Activated T-helper 1 cell treated with anti-CD3 and anti-CD28 coated beads, Interleukin-12 subunit alpha, Interleukin-12 subunit beta, Interleukin-2, Interleukin-4 antibody, amounts not matched to agents 30 ng/mL and 10 ng/mL and 1 ng/mL, durations not matched to agents 14 hours and 24 hours and 36 hours (primary cell): ENCODE measurements around the gene CAPN5. TPM values are rescaled to one million over a fixed set of nuclear protein-coding genes. Genes with fewer than 3 reads are reported as not detected.

Experiments used
- DNase-seq: peaks from one replicate; pipeline ENCODE4 v3.0.0; 2021; ENCODE audit warnings: low spot score
- H3K27ac Mint-ChIP-seq: one replicate; pipeline ENCODE4 v1.8.0; 2021; ENCODE audit warnings: mild to moderate bottlenecking, mixed read lengths
- H3K27me3 Mint-ChIP-seq: one replicate; pipeline ENCODE4 v1.8.0; 2022; ENCODE audit warnings: mild to moderate bottlenecking, moderate library complexity, mixed read lengths; ENCODE audit not compliant: insufficient read depth
- H3K36me3 Mint-ChIP-seq: one replicate; pipeline ENCODE4 v1.8.0; 2021; ENCODE audit warnings: low read depth, mixed read lengths
- H3K4me1 Mint-ChIP-seq: one replicate; pipeline ENCODE4 v1.8.0; 2021; ENCODE audit warnings: low read depth, mixed read lengths
- H3K4me3 Mint-ChIP-seq: one replicate; pipeline ENCODE4 v1.8.0; 2021; ENCODE audit warnings: mild to moderate bottlenecking, moderate library complexity, mixed read lengths
- H3K9me3 Mint-ChIP-seq: one replicate; pipeline ENCODE4 v1.8.0; 2021; ENCODE audit warnings: mixed read lengths
- intact Hi-C: fragments of 100-400 bp; cut with micrococcal nuclease; formaldehyde crosslinking; loops from one replicate; pipeline ENCODE4 v1.15.1; 2024
- total RNA-seq: library from RNA; stranded (reverse); gene quantifications from 2 replicates; pipeline ENCODE4 v1.2.3, GENCODE V29; 2022

The CAPN5 gene
- total RNA-seq, 1 donor from 2014 or later: 0.10 TPM

DNA sequence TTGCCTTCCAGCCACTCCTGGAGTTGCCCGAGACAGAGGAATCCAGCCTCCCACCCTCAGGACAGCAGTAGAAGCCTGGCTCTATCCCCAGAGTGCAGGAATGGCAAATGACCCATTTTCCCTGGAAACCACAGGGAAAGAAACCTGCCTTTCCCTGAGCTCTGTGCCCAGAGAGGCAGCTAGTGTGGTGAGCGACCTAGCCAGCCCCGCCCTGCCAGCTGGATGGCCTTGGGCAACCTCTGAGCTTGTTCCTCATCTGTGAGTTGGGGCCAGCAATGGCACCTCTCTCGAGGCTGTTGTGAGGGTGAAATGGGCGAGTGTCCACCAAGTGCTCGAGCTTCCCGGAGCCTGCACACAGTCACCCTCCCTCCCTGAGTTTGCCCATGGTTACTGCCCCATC lies 39.5 kb downstream of the CAPN5 start:
- intact Hi-C loops: no loop called here
- no peaks in the 10 kb centered on the region for H3K4me1 Mint-ChIP-seq

DNA sequence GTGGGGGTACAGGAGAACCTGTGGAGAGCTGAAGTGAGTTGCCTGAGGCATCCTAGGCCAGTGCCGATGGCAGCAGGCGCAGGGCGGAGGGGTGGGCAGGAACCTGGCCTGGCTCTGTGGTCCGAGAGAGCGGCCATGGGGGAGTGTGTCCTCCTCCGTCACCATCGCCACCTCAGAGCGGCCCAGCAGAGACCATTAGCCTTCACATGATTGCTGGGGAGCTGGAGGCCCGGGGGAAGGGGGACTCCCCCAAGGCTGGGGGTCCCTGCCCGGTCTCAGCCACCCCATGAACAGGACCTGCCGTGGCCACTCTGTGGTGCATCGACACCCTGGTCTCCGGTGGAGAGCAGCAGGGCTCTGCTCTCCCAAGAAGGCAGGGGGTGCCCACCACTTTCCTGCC lies 40.0 kb downstream of the CAPN5 start:
- H3K36me3 Mint-ChIP-seq: no peaks in the 10 kb centered on the region
- no peaks in the 10 kb centered on the region for H3K4me1 Mint-ChIP-seq
- intact Hi-C loops: no loop called here
- H3K9me3 Mint-ChIP-seq: no peaks in the 10 kb centered on the region
- no peak overlapping the region for H3K4me3 Mint-ChIP-seq
- no peaks in the 10 kb centered on the region for H3K27me3 Mint-ChIP-seq
- no peak for DNase-seq
- no peak overlapping the region for H3K27ac Mint-ChIP-seq

More for the DNA sequence above, 39.5 kb downstream of the CAPN5 start:
- H3K9me3 Mint-ChIP-seq: no peaks in the 10 kb centered on the region
- no peak for DNase-seq
- no peaks in the 10 kb centered on the region for H3K36me3 Mint-ChIP-seq
- no peak overlapping the region for H3K4me3 Mint-ChIP-seq
- H3K27ac Mint-ChIP-seq: no peak overlapping the region
- no peaks in the 10 kb centered on the region for H3K27me3 Mint-ChIP-seq

DNA sequence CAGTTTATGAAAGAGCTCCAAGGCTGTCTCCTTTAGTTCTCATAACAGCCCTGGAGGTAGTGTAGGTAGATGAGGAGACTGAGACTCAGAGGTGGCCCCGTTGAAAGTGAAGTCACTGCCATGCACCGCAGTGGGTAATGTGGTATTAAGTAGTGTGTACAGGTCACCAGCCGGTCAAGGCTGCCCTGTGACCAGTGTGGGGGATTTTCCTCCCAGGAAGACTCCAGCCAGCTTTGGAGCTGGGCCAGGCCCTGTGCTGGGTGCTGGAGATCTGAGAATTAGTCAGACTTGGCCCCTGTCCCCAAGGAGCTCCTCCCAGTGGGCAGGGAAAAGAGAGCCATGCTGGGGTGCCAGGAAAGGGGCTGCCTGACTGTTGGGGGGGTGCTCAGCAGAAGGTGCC lies 41.2 kb downstream of the CAPN5 start:
- Mint-ChIP-seq H3K36me3 (no peaks in the 10 kb centered on the region), H3K4me3 (no peak overlapping the region), H3K27me3 (no peaks in the 10 kb centered on the region), H3K27ac (no peak overlapping the region), H3K9me3 (no peaks in the 10 kb centered on the region), H3K4me1 (no peaks in the 10 kb centered on the region)
- intact Hi-C loops: no loop called here
- DNase-seq: no peak

DNA sequence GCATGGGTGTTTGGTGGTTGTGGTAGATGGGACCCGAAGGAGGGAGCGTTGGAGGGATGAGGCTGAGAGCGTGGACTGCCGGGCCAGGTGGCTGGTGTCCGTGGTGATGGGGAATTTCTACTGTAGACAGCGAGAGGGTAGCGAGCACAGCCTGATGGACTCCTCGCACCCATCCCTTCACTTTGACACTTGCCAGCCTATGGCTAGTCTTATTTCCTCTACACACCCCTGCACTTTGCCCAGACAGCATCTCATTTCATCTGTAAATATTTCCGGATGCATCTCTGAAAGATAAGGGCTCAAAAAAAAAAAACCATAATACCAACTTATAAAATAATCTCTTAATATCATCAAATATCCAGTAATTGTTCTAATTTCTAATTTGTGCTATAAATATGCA lies 41.7 kb downstream of the CAPN5 start:
- Mint-ChIP-seq H3K27ac (no peak overlapping the region), H3K4me3 (no peak overlapping the region), H3K36me3 (no peaks in the 10 kb centered on the region), H3K27me3 (no peaks in the 10 kb centered on the region), H3K4me1 (peaks cover 3% of the 10 kb centered on the region), H3K9me3 (no peaks in the 10 kb centered on the region)
- intact Hi-C loops: no loop called here
- DNase-seq: no peak

DNA sequence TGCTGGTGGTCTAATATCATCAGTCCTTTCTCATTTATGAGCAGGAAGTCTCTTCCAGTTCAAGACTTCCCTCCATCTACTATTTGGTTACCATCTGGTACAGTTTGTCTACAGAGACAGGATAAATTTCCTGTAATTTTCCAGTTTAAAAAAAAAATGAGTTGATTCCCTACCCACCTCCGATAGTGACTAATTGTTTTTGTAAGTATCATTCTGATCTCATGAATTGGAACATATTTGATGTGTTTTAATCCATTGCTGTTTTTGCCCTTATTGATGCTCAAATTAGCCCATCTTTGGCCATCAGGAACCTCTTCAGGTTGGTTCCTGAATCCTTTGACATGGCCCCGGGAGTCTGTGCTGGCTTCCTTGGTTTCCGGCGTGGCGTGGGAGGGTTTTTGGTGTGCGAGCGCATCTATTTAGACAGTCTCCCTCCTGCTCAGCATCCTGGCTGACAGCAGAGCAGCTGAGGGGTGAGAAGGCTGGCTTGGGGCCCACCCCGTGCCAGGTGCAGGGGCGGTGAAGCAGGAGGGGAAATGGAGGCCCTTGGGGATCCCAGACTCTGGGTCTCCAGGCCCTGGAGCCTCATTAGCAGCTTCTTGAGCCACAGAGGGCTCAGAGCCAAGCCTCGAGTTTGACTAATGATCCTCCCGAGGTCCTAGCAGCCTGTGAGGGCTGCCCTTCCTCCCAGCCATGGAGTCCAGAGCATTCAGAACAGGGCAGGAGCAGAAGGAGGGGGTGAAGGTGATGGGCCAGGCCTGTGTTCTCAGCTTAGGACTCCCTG lies 42.7 kb downstream of the CAPN5 start:
- DNase-seq: no peak
- H3K36me3 Mint-ChIP-seq: no peaks in the 10 kb centered on the region
- H3K9me3 Mint-ChIP-seq: no peaks in the 10 kb centered on the region
- peaks cover 5% of the 10 kb centered on the region for H3K4me1 Mint-ChIP-seq
- intact Hi-C loops: no loop called here
- H3K27me3 Mint-ChIP-seq: no peaks in the 10 kb centered on the region
- H3K27ac Mint-ChIP-seq: no peak overlapping the region
- no peak overlapping the region for H3K4me3 Mint-ChIP-seq

DNA sequence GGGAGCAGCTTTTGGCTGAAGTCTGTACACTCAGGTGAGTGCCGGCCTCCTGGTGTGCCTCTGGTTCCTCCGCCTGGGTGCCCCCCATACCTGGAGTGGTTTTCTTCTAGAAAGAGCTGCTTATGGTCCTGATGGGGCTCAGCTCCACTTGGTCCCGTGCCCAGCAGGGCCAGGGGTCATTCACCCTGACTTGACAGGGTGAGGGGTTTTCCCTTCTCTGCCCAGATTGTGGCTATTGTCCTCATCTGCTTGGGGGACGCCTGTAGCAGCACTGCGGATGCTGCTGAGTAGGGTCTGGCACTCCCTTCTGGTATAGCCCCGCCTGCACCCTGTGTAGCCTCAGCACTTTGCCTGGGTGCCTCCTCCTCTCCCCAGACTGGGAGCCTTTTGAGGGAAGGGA lies 44.1 kb downstream of the CAPN5 start:
- H3K36me3 Mint-ChIP-seq: no peaks in the 10 kb centered on the region
- H3K4me1 Mint-ChIP-seq: peaks cover 5% of the 10 kb centered on the region
- no peaks in the 10 kb centered on the region for H3K27me3 Mint-ChIP-seq
- no peak overlapping the region for H3K4me3 Mint-ChIP-seq
- H3K27ac Mint-ChIP-seq: no peak overlapping the region
- DNase-seq: no peak
- intact Hi-C loops: no loop called here
- no peaks in the 10 kb centered on the region for H3K9me3 Mint-ChIP-seq

DNA sequence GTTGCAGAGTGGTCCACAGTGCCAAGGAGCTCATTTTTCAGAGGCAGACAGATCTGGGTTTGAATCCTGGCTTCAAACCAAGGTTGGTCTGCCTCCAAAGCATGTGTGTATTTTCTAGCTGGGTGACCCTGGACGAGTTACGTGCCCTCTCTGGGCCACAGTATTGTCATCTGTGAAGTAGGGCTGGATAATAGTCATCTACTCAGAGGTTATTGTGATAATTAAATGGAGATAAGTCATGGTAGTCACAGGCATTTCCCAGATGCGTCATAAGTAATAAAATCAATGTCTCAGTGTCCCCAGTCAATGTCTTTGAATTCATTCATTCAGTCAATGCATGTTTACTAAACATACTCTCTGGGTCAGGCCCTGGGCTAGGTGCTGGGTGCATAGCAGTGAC lies 44.5 kb downstream of the CAPN5 start:
- Mint-ChIP-seq H3K36me3 (no peaks in the 10 kb centered on the region), H3K27me3 (no peaks in the 10 kb centered on the region), H3K9me3 (no peaks in the 10 kb centered on the region), H3K27ac (no peak overlapping the region), H3K4me3 (no peak overlapping the region), H3K4me1 (peaks cover 5% of the 10 kb centered on the region)
- intact Hi-C loops: no loop called here
- no peak for DNase-seq

DNA sequence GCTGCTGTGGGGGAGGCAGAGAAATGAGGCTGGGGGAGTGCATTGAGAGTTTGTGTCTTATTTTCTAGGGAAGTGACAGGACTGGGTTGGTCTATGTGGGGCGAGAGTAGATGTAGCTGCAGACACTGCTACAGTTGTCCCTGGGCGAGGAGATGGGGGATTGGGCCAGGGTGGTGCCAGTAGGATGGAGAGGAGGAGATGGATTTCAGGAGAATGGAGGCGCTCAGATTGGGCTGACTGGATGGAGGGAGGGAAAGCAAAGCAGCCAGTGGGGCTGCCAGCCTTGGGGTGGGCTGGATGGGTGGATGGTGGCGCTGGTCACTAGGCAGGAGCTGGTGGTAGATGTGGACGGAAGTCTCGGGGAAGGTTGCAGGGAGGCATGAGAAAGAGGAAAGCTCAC lies 45.2 kb downstream of the CAPN5 start:
- Mint-ChIP-seq H3K27ac (no peak overlapping the region), H3K4me1 (peaks cover 5% of the 10 kb centered on the region), H3K4me3 (no peak overlapping the region), H3K27me3 (no peaks in the 10 kb centered on the region), H3K9me3 (no peaks in the 10 kb centered on the region), H3K36me3 (no peaks in the 10 kb centered on the region)
- DNase-seq: no peak
- intact Hi-C loops: no loop called here

DNA sequence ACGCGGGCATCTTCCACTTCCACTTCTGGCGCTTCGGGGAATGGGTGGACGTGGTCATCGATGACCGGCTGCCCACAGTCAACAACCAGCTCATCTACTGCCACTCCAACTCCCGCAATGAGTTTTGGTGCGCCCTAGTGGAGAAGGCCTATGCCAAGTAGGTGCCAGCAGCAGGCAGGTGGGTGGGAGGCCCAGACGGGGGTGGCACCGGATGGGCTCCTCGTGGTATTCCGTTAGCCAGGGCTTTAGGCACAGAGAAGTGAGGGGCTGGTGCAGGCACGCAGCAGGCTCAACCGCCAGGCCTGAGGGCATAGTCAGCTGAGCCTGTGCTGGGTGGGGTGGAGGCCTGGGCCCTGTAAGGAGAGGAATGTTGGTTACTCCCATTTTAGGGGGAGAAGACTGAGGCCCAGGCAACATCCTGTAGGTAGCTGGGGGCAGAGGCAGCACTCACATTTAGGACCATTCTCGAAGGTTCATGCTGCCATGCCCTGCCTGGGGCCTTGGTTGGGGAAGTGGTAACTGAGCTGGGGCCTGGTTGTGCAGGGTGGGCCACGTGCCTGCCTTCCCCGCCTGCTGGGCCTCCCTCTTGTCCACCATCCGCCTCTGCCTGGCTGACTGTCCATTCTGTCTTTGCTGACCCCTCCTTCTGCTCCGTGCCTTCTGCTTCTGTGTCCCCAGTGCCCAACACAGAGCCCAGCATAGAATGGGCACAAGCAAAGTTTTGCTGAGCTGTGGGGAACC lies 46.0 kb downstream of the CAPN5 start:
- Mint-ChIP-seq H3K4me3 (no peak overlapping the region), H3K36me3 (no peaks in the 10 kb centered on the region), H3K4me1 (peaks cover 5% of the 10 kb centered on the region), H3K27me3 (no peaks in the 10 kb centered on the region), H3K9me3 (no peaks in the 10 kb centered on the region), H3K27ac (no peak overlapping the region)
- DNase-seq: no peak
- intact Hi-C loops: loop anchor here (1.0 kb wide), 1 partner anchor 66 kb away; no protein-coding TSS in a partner anchor

DNA sequence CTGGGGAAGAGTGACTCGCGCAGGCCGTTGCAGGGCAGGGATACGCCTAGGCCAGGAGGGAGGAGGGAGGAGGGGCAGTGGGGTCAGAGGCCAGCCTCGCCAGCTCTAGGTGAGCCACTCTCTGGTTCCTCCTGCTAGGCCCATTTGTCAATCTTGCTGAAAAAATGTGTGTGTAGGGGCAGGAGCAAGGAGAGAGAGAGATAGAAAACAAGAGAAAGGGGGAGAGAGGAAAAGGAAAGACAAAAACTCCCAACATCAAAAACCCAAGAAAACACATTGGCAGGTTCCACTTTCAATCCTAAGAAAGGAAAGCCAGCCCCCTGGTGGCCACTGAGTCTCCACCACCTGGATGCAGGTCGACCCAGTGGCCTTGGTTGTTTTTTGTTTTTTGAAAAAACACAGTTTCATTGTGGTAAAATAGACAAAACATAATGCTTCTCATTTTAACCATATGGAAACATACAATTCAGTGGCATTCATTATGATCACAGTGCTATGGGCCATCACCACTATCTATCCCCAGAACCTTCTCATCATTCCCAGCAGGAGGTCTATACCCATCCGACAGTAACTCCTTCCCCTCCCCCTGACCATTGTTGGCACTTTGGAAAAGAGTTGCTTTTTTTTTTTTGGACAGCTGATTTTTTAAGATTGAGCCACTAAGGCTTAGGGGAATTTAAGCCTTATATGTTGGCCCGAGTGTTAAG lies 46.8 kb downstream of the CAPN5 start:
- intact Hi-C loops: loop anchor here (1.0 kb wide), 1 partner anchor 66 kb away; no protein-coding TSS in a partner anchor
- Mint-ChIP-seq H3K4me3 (no peak overlapping the region), H3K9me3 (no peaks in the 10 kb centered on the region), H3K4me1 (peaks cover 5% of the 10 kb centered on the region), H3K27ac (no peak overlapping the region), H3K36me3 (no peaks in the 10 kb centered on the region), H3K27me3 (no peaks in the 10 kb centered on the region)
- DNase-seq: no peak

DNA sequence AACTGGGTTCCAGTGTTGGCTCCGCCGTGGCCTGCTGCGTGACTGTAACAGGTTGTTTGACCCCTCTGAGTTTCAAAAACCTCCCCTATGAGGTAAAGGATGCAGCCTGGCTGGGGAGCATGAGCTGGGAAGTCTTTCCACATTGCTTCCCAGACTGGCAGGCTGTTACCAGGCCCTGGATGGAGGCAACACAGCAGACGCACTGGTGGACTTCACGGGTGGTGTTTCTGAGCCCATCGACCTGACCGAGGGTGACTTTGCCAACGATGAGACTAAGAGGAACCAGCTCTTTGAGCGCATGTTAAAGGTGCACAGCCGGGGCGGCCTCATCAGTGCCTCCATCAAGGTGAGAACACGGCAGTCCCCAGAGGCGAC lies 47.3 kb downstream of the CAPN5 start:
- Mint-ChIP-seq H3K27me3 (no peaks in the 10 kb centered on the region), H3K4me3 (no peak overlapping the region), H3K36me3 (no peaks in the 10 kb centered on the region), H3K4me1 (peaks cover 5% of the 10 kb centered on the region), H3K27ac (no peak overlapping the region), H3K9me3 (no peaks in the 10 kb centered on the region)
- intact Hi-C loops: no loop called here
- DNase-seq: no peak

DNA sequence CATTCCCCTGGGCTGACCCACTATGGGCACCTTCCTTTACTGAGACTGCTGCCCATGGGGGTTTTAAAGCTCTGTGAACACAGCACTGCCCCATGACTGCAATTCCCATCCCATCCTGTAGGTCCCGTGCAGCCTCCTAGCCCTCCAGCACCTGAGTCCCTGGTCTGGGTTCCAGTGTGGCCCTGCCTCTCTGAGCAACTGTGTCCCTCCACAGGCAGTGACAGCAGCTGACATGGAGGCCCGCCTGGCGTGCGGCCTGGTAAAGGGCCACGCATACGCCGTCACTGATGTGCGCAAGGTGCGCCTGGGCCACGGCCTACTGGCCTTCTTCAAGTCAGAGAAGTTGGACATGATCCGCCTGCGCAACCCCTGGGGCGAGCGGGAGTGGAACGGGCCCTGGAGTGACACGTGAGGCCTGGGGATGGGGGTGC lies 48.4 kb downstream of the CAPN5 start:
- Mint-ChIP-seq H3K36me3 (no peaks in the 10 kb centered on the region), H3K27ac (no peak overlapping the region), H3K27me3 (no peaks in the 10 kb centered on the region), H3K4me3 (no peak overlapping the region), H3K9me3 (no peaks in the 10 kb centered on the region), H3K4me1 (peaks cover 5% of the 10 kb centered on the region)
- intact Hi-C loops: no loop called here
- DNase-seq: no peak

DNA sequence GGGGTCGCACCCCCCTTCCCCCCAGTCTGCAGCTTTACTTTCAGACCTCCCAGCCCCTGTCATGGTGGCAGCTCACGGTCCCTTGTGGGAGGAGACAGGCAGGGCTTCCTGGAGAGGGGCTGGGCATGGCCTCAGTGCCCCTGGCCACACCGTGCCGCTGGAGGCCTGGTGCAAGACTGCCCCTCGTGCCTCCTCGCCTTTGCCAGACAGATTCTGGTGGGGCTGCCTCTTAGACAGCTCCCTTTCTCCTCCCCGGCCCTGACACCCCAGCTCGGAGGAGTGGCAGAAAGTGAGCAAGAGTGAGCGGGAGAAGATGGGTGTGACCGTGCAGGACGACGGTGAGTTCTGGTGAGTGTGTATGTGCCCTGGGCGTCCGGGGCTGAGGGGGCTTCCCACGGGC lies 49.2 kb downstream of the CAPN5 start:
- no peaks in the 10 kb centered on the region for H3K27me3 Mint-ChIP-seq
- DNase-seq: no peak
- no peaks in the 10 kb centered on the region for H3K9me3 Mint-ChIP-seq
- H3K27ac Mint-ChIP-seq: no peak overlapping the region
- intact Hi-C loops: no loop called here
- H3K36me3 Mint-ChIP-seq: no peaks in the 10 kb centered on the region
- H3K4me1 Mint-ChIP-seq: peaks cover 5% of the 10 kb centered on the region
- H3K4me3 Mint-ChIP-seq: no peak overlapping the region
